K562 (cell line): ENCODE measurements around the gene PEX13. TPM values are rescaled to one million over a fixed set of nuclear protein-coding genes. Genes with fewer than 3 reads are reported as not detected.
"Not testable (repeated sequence)": the region's sequence is repeated elsewhere in the genome, so short reads cannot be mapped to it uniquely, and the experiment has no call there.

Experiments used
- ATAC-seq: fragments of 200-7000 bp; cut with Tn5 transposase; 3 replicates; pipeline ENCODE4 v1.9.1; 2020; ENCODE audit warnings: moderate library complexity
- BruUV-seq: library from RNA; stranded (reverse); fragments of 400-500 nt; replicated peaks from 2 replicates; lab custom pipeline; 2021; lab: Mats Ljungman, UMichigan
- CTCF ChIA-PET: fragments of 300-600 bp; formaldehyde crosslinking; extraction: SDS; loops from one replicate; lab custom pipeline; 2021; ENCODE audit warnings: low intra/inter-chr PET ratio; lab: Yijun Ruan, JAX
- POLR2A ChIA-PET: fragments of 300-600, 350-650 bp; sonication (Branson Sonifier 250); formaldehyde crosslinking; extraction: SDS; loops from one replicate; lab custom pipeline; 2021; ENCODE audit warnings: antibody characterized with exemption, inconsistent platforms; lab: Yijun Ruan, JAX
- DNase-seq, 4 experiments: peaks; one replicate each; pipeline versions ENCODE4 v3.0.0 to v3.0.0-alpha.2; 2011 to 2018; ENCODE audit warnings: low spot score in 3 of 4, mixed read lengths in 3 of 4; ENCODE audit errors: extremely low read depth in 1 of 4
- FAIRE-seq: peaks from 2 replicates; lab custom pipeline; 2011; peaks lifted over from hg19 to GRCh38; lab: Jason Lieb, UNC
- H2AFZ ChIP-seq: 2 replicates; pipeline ENCODE4 v1.6.0; 2011; ENCODE audit warnings: low read depth, low read length, control low read depth, inconsistent platforms
- H3K27ac ChIP-seq: fragments of 200-600 bp; 3 replicates; pipeline ENCODE4 v1.8.0; 2011; ENCODE audit warnings: low read depth, mild to moderate bottlenecking, control low read depth, inconsistent platforms, low read length, moderate library complexity, mixed read lengths; ENCODE audit errors: extremely low read depth
- H3K27me3 ChIP-seq, 2 experiments: fragments of 300-600 bp in 1 of 2; 2 replicates in 1 of 2; 3 replicates in 1 of 2; pipeline versions ENCODE4 v1.6.0 to v1.8.0; 2011; ENCODE audit warnings: inconsistent platforms in 2 of 2, low read length in 2 of 2, mild to moderate bottlenecking in 1 of 2, mixed read lengths in 1 of 2, moderate library complexity in 1 of 2; ENCODE audit not compliant: control insufficient read depth in 2 of 2, insufficient read depth in 2 of 2
- H3K36me3 ChIP-seq: fragments of 300-600 bp; 3 replicates; pipeline ENCODE4 v1.8.0; 2011; ENCODE audit warnings: mild to moderate bottlenecking, low read length, inconsistent platforms; ENCODE audit not compliant: control insufficient read depth, insufficient read depth
- H3K4me1 ChIP-seq, 2 experiments: fragments of 200-600 bp in 1 of 2; replicated peaks in 1 of 2; 2 replicates in 1 of 2; 3 replicates in 1 of 2; pipeline versions ENCODE4 v1.5.1 to v1.8.0; 2011; ENCODE audit warnings: inconsistent platforms in 2 of 2, low read length in 2 of 2, mild to moderate bottlenecking in 1 of 2, mixed read lengths in 1 of 2, moderate library complexity in 1 of 2; ENCODE audit not compliant: control insufficient read depth in 2 of 2, insufficient read depth in 2 of 2
- H3K4me2 ChIP-seq: 2 replicates; pipeline ENCODE4 v1.6.1; 2011; ENCODE audit warnings: low read length, control low read depth, inconsistent platforms, mixed read lengths; ENCODE audit not compliant: insufficient read depth
- H3K4me3 ChIP-seq: fragments of 200-600 bp; sonication (generic), shearing (Covaris generic); 2 replicates; pipeline ENCODE4 v1.5.1; 2016; ENCODE audit warnings: control low read depth, inconsistent platforms
- H3K79me2 ChIP-seq: fragments of 200-600 bp; 3 replicates; pipeline ENCODE4 v1.8.0; 2011; ENCODE audit warnings: low read length, inconsistent platforms; ENCODE audit not compliant: control insufficient read depth, insufficient read depth
- H3K9ac ChIP-seq, 2 experiments: 2 replicates each; pipeline versions ENCODE4 v1.6.0 to v1.6.1; 2011; ENCODE audit warnings: low read depth in 2 of 2, low read length in 2 of 2, control low read depth in 1 of 2, inconsistent platforms in 1 of 2, mild to moderate bottlenecking in 1 of 2, mixed read lengths in 1 of 2; ENCODE audit not compliant: insufficient read depth in 1 of 2
- H3K9me1 ChIP-seq: one replicate; pipeline ENCODE4 v1.6.0; 2011; ENCODE audit warnings: inconsistent platforms, mild to moderate bottlenecking, low read length, moderate library complexity; ENCODE audit not compliant: control insufficient read depth, insufficient read depth
- H3K9me3 ChIP-seq: replicated peaks from 2 replicates; pipeline ENCODE4 v1.5.1; 2011; ENCODE audit warnings: low read depth, low read length, inconsistent platforms; ENCODE audit not compliant: control insufficient read depth, insufficient read depth
- H4K20me1 ChIP-seq: replicated peaks from 2 replicates; pipeline ENCODE4 v1.6.1; 2011; ENCODE audit warnings: low read length, inconsistent platforms, mixed read lengths; ENCODE audit not compliant: control insufficient read depth, insufficient read depth
- CSDE1 ChIP-seq, 2 experiments: fragments of 450-650 bp; IDR thresholded peaks; 2 replicates each; pipeline ENCODE4 v1.6.1; 2016; ENCODE audit warnings: mild to moderate bottlenecking in 1 of 2
- PTRF ChIP-seq: fragments of 450-650 bp; IDR thresholded peaks from 2 replicates; pipeline ENCODE4 v1.6.1; 2016; ENCODE audit warnings: mild to moderate bottlenecking, missing genetic modification characterization, missing compliant biosample characterization
- SLC30A9 ChIP-seq: fragments of 250-450 bp; sonication (Bioruptor Pico); IDR thresholded peaks from 2 replicates; pipeline ENCODE4 v1.8.0; 2022; ENCODE audit warnings: mild to moderate bottlenecking, moderate library complexity
- ZNF121 ChIP-seq: sonication (generic); formaldehyde crosslinking; conservative IDR thresholded peaks from 2 replicates; pipeline ENCODE4 v1.8.0; 2022; ENCODE audit warnings: missing genetic modification reagents
- WGBS: fragments of 100-300 bp; shearing (Covaris generic); methylation state at CpG from one replicate; pipeline ENCODE4 v1.1.6; 2016; ENCODE audit warnings: low coverage, mixed read lengths; ENCODE audit not compliant: insufficient coverage; ENCODE audit errors: missing lambda C conversion rate; 5-methylcytosine and 5-hydroxymethylcytosine counted together
- in situ Hi-C: fragments of 300-500 bp; cut with MboI; formaldehyde crosslinking; loops from 4 replicates; pipeline ENCODE4 v1.15.0; 2018; ENCODE audit warnings: inconsistent platforms, mixed read lengths
- intact Hi-C: fragments of 100-400 bp; cut with micrococcal nuclease; formaldehyde crosslinking; loops from 2 replicates; pipeline ENCODE4 v1.14.2; 2022
- polyA plus RNA-seq, 8 experiments: library from polyadenylated mRNA; depleted of rRNA in 4 of 8; stranded (reverse) in 5 of 8; unstranded in 3 of 8; fragments of >200 nt; fragmentation: Nextera tagmentation in 2 of 8; fragmentation: Illumina TruSeq in 1 of 8; extraction: Ambion mirVana in 2 of 8; extraction: Trizol in 1 of 8; gene quantifications; 2 replicates each; pipeline versions ENCODE4 v1.2.1 to v1.2.3, GENCODE V29; 2011 to 2014; ENCODE audit warnings: inconsistent platforms in 1 of 8, missing spikeins in 1 of 8
- total RNA-seq, 7 experiments: library from RNA; depleted of rRNA in 6 of 7; stranded (reverse); fragments of >200 nt in 6 of 7; fragmentation: Illumina TruSeq in 2 of 7; extraction: Trizol in 2 of 7; gene quantifications; 2 replicates each; pipeline versions ENCODE4 v1.2.1 to v1.2.3, GENCODE V29; 2011 to 2021; ENCODE audit warnings: low replicate concordance in 1 of 7
- TF ChIP-seq, protein P1 (sequence below), 2 experiments: fragments of 450-650 bp; IDR thresholded peaks; 2 replicates each; pipeline ENCODE4 v1.6.1; 2018; ENCODE audit warnings: mild to moderate bottlenecking in 2 of 2, low read depth in 1 of 2; ENCODE audit not compliant: partially characterized antibody in 2 of 2

Gene PEX13
- total and polyA plus RNA-seq, 9 of the 15 experiments (the other 6 are each of a cell fraction or from before 2014, with no cell fraction given), result 4.0 to 30.4 (median 18.8) TPM

DNA sequence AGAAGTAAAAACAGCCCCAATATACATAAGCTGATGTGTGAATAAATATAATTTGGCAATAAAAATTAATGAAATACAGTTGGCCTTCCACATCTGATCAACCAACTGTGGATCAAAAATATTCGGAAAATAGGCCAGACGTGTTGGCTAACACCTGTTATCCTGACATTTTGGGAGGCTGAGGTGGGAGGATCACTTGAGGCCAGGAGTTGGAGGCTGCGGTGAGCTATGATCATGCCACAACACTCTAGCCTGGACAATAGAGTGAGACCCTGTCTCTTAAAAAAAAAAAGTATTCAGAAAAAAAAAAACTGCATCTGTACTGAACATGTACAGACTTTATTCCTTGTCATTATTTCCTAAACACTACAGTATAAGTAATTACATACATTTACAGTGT is 12.0 kb downstream of the PEX13 start:
- intact Hi-C loops (no loop called here), in situ Hi-C loops (no loop called here)
- FAIRE-seq (no peak), ATAC-seq (no peak), DNase-seq (no peak)
- no peaks in the 10 kb centered on the region for H3K27me3 ChIP-seq
- ChIA-PET CTCF (no interaction called here), POLR2A (no interaction called here)
- H3K4me3 ChIP-seq, result no peak overlapping the region
- peaks cover 33% of the 10 kb centered on the region for H3K36me3 ChIP-seq
- no peak overlapping the region for H3K9ac ChIP-seq
- peaks cover 5% of the 10 kb centered on the region; the same call in 1 of the 3 replicates for H3K79me2 ChIP-seq
- no peaks in the 10 kb centered on the region for H4K20me1 ChIP-seq
- no peak overlapping the region for H3K4me2 ChIP-seq
- no TSS peak for BruUV-seq
- no peaks in the 10 kb centered on the region for H3K4me1 ChIP-seq
- H3K9me1 ChIP-seq, result no peaks in the 10 kb centered on the region
- peaks cover 4% of the 10 kb centered on the region; the same call in 1 of the 2 replicates for H3K9me3 ChIP-seq
- no peak for TF ChIP-seq CSDE1 (IDR thresholded peaks at IDR 0.05)
- peak; percentile 41; the same call in 1 of the 2 replicates for TF ChIP-seq ZNF121 (CRISPR knock-in tag)
- no peak for TF ChIP-seq SLC30A9 (CRISPR knock-in tag)
- TF ChIP-seq PTRF (tag), result no peak
- TF ChIP-seq, protein P1, sequence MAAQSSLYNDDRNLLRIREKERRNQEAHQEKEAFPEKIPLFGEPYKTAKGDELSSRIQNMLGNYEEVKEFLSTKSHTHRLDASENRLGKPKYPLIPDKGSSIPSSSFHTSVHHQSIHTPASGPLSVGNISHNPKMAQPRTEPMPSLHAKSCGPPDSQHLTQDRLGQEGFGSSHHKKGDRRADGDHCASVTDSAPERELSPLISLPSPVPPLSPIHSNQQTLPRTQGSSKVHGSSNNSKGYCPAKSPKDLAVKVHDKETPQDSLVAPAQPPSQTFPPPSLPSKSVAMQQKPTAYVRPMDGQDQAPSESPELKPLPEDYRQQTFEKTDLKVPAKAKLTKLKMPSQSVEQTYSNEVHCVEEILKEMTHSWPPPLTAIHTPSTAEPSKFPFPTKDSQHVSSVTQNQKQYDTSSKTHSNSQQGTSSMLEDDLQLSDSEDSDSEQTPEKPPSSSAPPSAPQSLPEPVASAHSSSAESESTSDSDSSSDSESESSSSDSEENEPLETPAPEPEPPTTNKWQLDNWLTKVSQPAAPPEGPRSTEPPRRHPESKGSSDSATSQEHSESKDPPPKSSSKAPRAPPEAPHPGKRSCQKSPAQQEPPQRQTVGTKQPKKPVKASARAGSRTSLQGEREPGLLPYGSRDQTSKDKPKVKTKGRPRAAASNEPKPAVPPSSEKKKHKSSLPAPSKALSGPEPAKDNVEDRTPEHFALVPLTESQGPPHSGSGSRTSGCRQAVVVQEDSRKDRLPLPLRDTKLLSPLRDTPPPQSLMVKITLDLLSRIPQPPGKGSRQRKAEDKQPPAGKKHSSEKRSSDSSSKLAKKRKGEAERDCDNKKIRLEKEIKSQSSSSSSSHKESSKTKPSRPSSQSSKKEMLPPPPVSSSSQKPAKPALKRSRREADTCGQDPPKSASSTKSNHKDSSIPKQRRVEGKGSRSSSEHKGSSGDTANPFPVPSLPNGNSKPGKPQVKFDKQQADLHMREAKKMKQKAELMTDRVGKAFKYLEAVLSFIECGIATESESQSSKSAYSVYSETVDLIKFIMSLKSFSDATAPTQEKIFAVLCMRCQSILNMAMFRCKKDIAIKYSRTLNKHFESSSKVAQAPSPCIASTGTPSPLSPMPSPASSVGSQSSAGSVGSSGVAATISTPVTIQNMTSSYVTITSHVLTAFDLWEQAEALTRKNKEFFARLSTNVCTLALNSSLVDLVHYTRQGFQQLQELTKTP (IDR thresholded peaks at IDR 0.05; ENCODE audit: low read depth in 1 of 2, partially characterized antibody in 2 of 2), result no peak
- TF ChIP-seq, all 486 proteins: peak for 1
- no peak overlapping the region for H2AFZ ChIP-seq
- WGBS, result 92% methylated on average over 3 of the region's 3 CpGs
- no peak overlapping the region for H3K27ac ChIP-seq

DNA sequence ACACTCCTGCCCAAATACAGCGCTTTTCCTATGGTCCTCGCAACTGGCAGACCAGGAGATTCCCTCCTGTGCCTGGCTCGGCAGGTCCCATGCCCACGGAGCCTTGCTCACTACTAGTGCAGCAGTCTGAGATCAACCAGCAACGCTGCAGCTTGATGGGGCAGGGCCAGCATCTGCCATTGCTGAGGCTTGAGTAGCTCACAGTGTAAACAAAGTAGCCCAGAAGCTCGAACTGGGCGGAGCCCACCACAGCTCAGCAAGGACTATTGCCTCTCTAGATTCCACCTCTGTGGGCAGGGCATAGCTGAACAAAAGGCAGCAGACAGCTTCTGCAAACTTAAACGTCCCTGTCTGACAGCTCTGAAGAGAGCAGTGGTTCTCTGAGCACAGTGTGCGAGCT is 17.1 kb downstream of the PEX13 start:
- 93% methylated on average over 9 of the region's 9 CpGs for WGBS
- H3K27me3 ChIP-seq, FAIRE-seq, H3K4me1 ChIP-seq, ATAC-seq, intact Hi-C loops, H3K27ac ChIP-seq, BruUV-seq, H3K79me2 ChIP-seq, H3K9ac ChIP-seq, H3K4me3 ChIP-seq, H2AFZ ChIP-seq, POLR2A ChIA-PET, H4K20me1 ChIP-seq, H3K9me3 ChIP-seq, in situ Hi-C loops, H3K9me1 ChIP-seq, H3K4me2 ChIP-seq, DNase-seq, CTCF ChIA-PET: not testable (repeated sequence)
- peaks cover 35% of the 10 kb centered on the region for H3K36me3 ChIP-seq
